EL (cell line): ENCODE data around the gene LSM8.
"Not testable (repeated sequence)": the region's sequence is repeated elsewhere in the genome, so short reads cannot be mapped to it uniquely, and the experiment has no call there.

Source experiments
- DNase-seq: peaks from one replicate; pipeline ENCODE4 v3.0.0-alpha.2; 2016

Gene LSM8

DNA sequence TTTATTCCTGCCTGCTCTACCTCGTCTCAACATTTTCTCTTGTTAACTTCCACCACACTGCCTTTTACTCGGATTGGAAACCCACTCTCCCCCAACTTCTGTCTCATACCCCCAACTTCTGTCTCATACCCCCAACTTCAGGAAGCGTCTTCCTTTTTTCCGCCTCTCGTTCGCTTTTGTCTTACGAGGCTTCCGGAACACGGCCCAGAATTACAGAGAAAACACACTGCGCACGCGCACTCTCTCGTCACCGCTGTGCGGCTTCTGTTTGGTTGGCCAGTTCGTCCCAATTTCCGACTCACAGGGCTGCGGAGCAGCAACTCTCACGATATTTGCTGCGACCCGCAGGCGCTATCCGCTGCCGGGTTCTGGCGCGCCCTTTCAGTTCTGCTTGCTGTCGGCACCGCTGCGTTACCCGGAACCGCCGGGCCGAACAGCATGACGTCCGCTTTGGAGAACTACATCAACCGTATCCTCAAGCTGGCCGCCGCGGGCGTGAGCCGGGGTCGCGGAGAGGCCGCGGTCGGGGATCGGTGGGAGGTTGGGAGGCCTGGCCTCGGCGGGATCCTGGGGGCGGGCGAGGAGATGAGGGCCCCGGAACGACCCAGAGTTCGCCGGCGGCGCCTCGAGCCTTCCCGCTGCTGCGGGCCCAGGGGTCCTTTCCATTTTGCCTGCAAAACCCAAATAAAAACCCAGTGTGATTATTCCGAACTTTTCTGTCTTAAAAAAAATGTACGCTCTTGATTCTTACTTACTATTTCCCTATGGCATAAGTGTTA lies at the start of gene LSM8:
Gene LSM8 (plus strand): TSS at position 379 of the 779 bp plus-strand sequence. CDS start 60 bp downstream, at position 439.
- DNase-seq = peak; percentile 97

GRCh38 chr7:118134420-118134819 lies 49.5 kb upstream of the LSM8 start:
- DNase-seq = not testable (repeated sequence)

- no peak for DNase-seq
Measured at GRCh38 chr7:118140468-118140867, 43.5 kb upstream of the LSM8 start.

GRCh38 chr7:118142012-118142411 lies 42.0 kb upstream of the LSM8 start:
- DNase-seq = no peak

DNA sequence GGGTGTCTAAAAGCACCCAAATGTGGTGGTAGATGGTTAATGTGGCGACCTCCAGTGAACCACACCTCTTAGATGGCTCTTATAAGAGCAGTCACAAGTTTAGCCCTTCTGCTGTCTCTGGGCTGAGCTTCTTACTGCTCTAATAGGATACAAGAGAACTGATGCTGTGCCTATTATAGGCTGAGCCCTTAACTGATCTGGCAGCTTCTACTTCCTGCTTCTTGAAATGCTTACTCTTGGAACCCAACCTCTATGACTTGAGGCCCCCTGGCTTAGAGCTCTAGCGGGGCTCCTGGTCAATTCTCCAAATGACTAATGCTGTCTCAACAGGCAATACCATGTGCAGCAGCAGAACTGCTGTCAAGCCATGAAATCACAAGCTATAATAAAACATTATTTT lies 35.0 kb upstream of the LSM8 start:
- no peak for DNase-seq

GRCh38 chr7:118149394-118149793 lies 34.6 kb upstream of the LSM8 start:
- no peak for DNase-seq

DNA sequence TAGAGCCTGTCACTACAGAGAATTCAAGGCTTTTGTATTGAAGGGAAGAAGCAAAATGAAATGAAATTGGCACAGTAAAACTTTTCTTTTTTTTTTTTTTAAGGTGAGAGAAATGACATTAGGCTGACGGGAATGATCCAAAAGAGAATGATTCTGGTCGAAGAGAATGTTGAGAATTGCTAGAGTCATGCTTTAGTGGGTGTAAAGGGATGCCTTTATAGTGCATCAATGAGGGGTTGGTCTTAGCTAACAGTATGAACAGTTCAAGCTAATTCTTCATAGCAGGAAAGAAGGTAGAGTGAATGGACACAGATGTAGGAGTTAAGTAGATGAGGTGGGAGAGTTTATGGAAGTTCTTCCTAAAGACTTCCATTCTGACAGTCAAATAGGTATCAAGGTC lies 32.3 kb upstream of the LSM8 start:
- peak; percentile 4 for DNase-seq

- no peak for DNase-seq
Measured at GRCh38 chr7:118152149-118152548, 31.8 kb upstream of the LSM8 start.

- no peak for DNase-seq
Measured at GRCh38 chr7:118152654-118153053, 31.3 kb upstream of the LSM8 start.

DNA sequence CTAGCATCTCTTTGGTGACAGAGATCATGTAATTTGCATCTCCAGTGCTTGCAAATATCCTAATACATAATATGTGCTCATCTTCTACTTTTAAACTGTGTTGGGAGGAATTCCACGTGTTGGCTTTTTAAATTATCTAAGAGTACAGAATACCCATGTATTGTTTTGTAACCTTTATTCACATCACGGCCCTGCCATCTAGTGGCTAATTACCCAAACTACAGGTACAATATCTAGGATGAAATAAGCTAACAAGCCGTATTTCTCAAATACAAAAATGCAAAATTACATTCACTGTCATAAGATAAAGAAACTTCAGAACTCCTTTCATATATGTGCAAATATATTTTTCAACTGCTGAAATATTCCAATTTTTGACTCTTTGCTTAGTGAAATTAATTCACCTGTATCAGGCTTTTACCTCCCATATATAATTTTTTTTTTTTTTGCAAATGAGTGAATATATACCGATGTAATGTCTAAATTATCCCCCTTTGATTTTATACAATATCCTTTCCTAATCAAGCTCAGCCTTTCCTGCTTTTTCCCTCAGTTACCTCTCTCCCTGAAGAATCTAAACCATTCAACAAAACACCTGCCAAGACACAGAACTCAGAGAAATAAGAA lies 30.3 kb upstream of the LSM8 start:
- DNase-seq = peak; percentile 12

GRCh38 chr7:118158766-118159165 lies 25.2 kb upstream of the LSM8 start:
- DNase-seq = no peak

DNA sequence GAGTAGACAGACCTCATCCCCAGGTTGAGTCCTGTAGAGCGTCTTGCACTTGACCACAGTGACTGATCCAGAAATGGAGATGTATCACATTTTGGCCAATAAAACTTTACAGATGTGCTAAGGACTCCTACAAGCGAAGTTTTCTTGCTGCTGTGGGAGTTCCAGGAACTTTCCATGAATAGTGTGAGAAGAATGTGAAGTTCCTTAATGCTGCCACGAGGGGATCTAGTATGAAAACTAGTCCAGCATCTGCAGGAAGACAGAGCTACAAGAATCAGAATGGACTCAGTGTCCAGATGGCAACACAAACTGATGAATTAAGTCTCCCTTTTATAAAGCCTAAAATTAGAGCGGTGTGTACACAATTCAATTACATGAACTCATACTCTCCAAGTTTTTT lies 14.8 kb upstream of the LSM8 start:
- DNase-seq = no peak

DNA sequence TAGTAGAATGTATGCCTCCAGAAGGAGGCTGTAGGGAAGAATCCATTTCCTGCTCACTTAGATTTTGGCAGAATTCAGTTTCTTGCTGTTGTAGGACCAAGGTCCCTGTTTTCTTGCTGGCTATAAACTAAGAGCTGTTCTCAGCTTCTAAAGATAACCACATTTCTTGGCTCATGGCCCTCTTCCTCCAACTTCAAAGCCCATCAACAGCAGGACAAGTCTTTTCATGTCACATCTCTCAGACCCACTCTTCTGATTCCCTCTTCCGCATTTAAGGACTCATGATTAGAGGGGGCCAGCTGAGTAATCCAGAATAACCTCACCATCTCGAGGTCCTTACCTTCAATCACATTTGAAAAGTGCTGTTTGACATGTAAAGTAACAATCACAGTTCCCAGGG lies 8.2 kb upstream of the LSM8 start:
- DNase-seq = no peak

- no peak for DNase-seq
Measured at GRCh38 chr7:118179191-118179590, 4.8 kb upstream of the LSM8 start.

GRCh38 chr7:118182593-118183427 lies 1.2 kb upstream of the LSM8 start:
- no peak for DNase-seq

DNA sequence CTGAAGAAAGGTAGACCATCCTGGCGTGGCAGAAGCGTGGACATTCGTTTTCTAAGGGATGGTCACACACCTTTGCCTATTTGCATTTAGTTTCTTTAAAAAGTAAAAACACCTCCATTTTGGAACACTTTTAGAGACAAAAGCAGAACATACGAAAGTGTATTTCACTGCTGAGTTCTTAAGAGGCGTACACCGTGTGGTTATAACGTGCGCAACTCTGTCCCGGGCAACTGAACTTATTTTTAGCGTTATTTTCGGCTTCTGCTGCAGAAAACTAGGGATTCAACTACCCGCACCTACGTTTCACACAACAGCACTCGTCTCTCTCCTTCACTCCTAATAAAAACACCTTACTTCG lies 557 bp upstream of the LSM8 start:
- no peak for DNase-seq

DNA sequence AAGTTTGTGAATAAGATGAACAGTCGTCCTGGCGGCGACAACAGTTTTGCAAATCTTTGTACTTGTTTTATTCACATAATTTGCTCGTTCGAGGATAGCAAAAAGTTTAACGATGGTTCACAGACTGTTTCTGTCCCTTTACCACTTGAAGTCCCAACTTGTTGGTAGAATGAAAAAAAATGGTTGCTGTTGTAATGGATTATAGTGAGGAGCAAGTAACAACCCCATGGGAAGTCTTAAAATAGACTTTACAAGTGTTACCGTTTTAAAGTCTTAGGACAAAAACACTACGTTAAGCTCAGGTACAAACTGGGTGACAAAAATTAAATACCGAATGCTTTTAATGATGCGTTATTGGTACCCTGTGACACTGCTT lies 589 bp downstream of the LSM8 start:
- peak; percentile 2 for DNase-seq

DNA sequence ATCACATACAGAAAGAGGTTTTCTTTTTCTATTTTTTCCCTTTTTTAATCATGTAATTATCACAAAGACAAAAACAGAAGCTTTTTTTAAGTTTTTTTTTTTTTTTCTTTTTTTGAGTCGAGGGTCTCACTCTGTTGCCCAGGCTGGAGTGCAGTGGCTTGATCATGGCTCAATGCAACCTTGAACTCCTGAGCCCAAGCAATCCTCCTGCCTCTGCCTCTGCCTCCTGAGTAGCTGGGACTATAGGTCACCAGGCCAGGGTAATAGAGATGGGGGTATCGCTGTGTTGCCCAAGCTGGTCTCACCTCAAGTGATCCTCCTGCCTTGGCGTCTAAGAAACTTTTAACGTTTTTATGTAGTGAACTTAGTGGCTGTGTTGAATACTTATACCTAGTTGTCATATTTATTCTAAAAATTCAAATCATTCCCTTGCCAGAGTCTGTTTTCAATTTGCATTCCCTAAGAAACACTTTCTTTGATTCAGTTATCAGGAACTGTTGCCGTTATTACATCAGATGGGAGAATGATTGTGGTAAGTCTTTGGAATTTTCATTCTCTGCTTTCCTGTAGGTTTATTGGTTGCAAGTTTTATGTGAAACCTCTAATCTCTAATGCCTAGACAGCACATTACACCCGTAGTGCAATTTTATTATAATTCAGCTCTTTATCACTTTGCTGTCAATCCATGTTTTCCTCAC lies 1.3 kb downstream of the LSM8 start:
- peak; percentile 41 for DNase-seq

DNA sequence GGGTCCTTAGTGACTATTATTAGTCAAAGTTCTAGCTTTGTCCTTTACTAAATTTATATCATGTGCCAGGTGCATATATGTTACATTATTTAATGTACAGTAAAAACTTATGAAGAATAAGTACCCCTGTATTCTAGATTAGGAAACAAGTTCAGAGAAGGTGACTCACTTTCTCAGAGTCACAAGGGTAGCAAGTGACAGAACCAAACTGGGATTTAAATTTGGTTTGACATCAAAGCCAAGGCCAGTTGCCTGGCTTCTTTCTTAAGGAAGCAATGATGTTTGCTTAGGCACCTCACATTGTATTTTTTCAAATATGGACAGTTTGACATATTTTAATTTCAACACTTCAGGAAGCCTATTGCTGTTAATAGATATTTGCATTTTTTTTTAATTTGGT lies 2.5 kb downstream of the LSM8 start:
- peak; percentile 2 for DNase-seq

GRCh38 chr7:118194571-118194970 lies 10.6 kb downstream of the LSM8 start:
- no peak for DNase-seq

GRCh38 chr7:118195837-118196474 lies 12.0 kb downstream of the LSM8 start:
- peak; percentile 55 for DNase-seq

DNA sequence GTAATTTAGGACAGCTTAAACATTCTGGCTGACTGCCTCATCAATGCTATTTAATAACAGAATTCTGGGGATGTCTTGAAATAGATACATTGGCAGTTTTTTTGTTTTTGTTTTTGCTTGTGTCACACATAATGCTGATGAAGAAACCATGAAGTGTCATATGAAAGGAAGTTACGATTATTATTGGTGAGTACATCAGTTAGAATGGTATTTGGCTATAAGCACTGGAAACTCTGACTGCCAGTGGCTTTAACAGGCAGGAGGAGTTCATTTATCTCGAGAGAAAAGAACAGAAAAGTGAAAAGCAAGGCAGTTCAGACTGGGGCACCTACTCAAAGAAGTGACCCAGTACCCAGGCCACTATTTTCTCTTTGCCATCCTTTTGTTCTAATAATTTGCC lies 18.1 kb downstream of the LSM8 start:
- no peak for DNase-seq
